HepG2 (cell line): Measurements from ENCODE around the gene JMJD6. TPM values are rescaled to one million over a fixed set of nuclear protein-coding genes. Genes with fewer than 3 reads are reported as not detected.

Source experiments
- CBX1 ChIP-seq: IDR thresholded peaks from one replicate; pipeline ENCODE4 v1.6.1; 2016; ENCODE audit warnings: antibody characterized with exemption, low read depth
- CEBPG ChIP-seq: IDR thresholded peaks from 2 replicates; pipeline ENCODE4 v1.6.1; 2016
- DR1 ChIP-seq: sonication (generic); formaldehyde crosslinking; IDR thresholded peaks from 2 replicates; pipeline ENCODE4 v1.8.0; 2021; ENCODE audit warnings: mild to moderate bottlenecking, missing genetic modification reagents, inconsistent platforms
- EHMT2 ChIP-seq: fragments of 200-600 bp; sonication (generic); IDR thresholded peaks from 2 replicates; pipeline ENCODE4 v1.7.0; 2017; ENCODE audit warnings: antibody characterized with exemption, low read depth, low read length, borderline replicate concordance
- NCOA1 ChIP-seq: sonication (generic); formaldehyde crosslinking; IDR thresholded peaks from 2 replicates; pipeline ENCODE4 v1.9.0; 2021; ENCODE audit warnings: missing genetic modification reagents
- PAF1 ChIP-seq: IDR thresholded peaks from 2 replicates; pipeline ENCODE4 v1.6.1; 2016; ENCODE audit warnings: missing genetic modification reagents, missing compliant biosample characterization
- PLRG1 ChIP-seq: fragments of 450-650 bp; conservative IDR thresholded peaks from 2 replicates; pipeline ENCODE4 v1.6.1; 2016
- SKI ChIP-seq: fragments of 450-650 bp; IDR thresholded peaks from one replicate; pipeline ENCODE4 v1.6.1; 2018; ENCODE audit warnings: mild to moderate bottlenecking; ENCODE audit not compliant: partially characterized antibody
- ZFP36L1 ChIP-seq: sonication (generic); formaldehyde crosslinking; IDR thresholded peaks from 2 replicates; pipeline ENCODE4 v1.8.0; 2022; ENCODE audit warnings: mild to moderate bottlenecking, missing genetic modification reagents, moderate library complexity
- ZFP90 ChIP-seq: sonication (generic); formaldehyde crosslinking; IDR thresholded peaks from 2 replicates; pipeline ENCODE4 v1.8.0; 2022; ENCODE audit warnings: missing genetic modification reagents, mild to moderate bottlenecking, inconsistent platforms, borderline replicate concordance
- ZMYM2 ChIP-seq: sonication (generic); formaldehyde crosslinking; IDR thresholded peaks from 2 replicates; pipeline ENCODE4 v1.8.0; 2022; ENCODE audit warnings: mild to moderate bottlenecking, missing genetic modification reagents
- ZNF232 ChIP-seq: sonication (generic); formaldehyde crosslinking; IDR thresholded peaks from 2 replicates; pipeline ENCODE4 v1.4.0; 2020; ENCODE audit warnings: missing genetic modification reagents, borderline replicate concordance
- ZNF235 ChIP-seq: sonication (generic); formaldehyde crosslinking; IDR thresholded peaks from 2 replicates; pipeline ENCODE4 v1.8.1; 2023; ENCODE audit warnings: mild to moderate bottlenecking, missing genetic modification reagents, borderline replicate concordance
- ZNF281 ChIP-seq: sonication (generic); formaldehyde crosslinking; IDR thresholded peaks from 2 replicates; pipeline ENCODE4 v1.4.0; 2020; ENCODE audit warnings: missing genetic modification reagents, borderline replicate concordance
- ZNF597 ChIP-seq: sonication (generic); formaldehyde crosslinking; IDR thresholded peaks from 2 replicates; pipeline ENCODE4 v1.5.0; 2020; ENCODE audit warnings: missing genetic modification reagents
- ZNF772 ChIP-seq: sonication (generic); formaldehyde crosslinking; IDR thresholded peaks from 2 replicates; pipeline ENCODE4 v1.5.0; 2020; ENCODE audit warnings: mild to moderate bottlenecking, missing genetic modification reagents
- ZSCAN22 ChIP-seq: sonication (generic); formaldehyde crosslinking; IDR thresholded peaks from 2 replicates; pipeline ENCODE4 v1.4.0; 2020; ENCODE audit warnings: mild to moderate bottlenecking, missing genetic modification reagents
- polyA plus RNA-seq, 8 experiments: library from polyadenylated mRNA; depleted of rRNA in 3 of 8; stranded (reverse) in 7 of 8; unstranded in 1 of 8; fragments of >200 nt; fragmentation: Illumina TruSeq in 4 of 8; extraction: Trizol in 4 of 8; gene quantifications; 2 replicates each; pipeline versions ENCODE4 v1.2.1 to v1.2.3, GENCODE V29; 2011 to 2016; ENCODE audit warnings: low read depth in 4 of 8, missing spikeins in 1 of 8, mixed read lengths in 1 of 8; ENCODE audit not compliant: insufficient read depth in 1 of 8
- total RNA-seq, 5 experiments: library from RNA; depleted of rRNA; stranded (reverse); fragments of >200 nt; fragmentation: Illumina TruSeq; extraction: Trizol; gene quantifications; 2 replicates each; pipeline ENCODE4 v1.2.3, GENCODE V29; 2016; ENCODE audit warnings: low read depth in 1 of 5
- TF ChIP-seq, protein P1 (sequence below): sonication (generic); formaldehyde crosslinking; IDR thresholded peaks from 2 replicates; pipeline ENCODE4 v1.4.0; 2020; ENCODE audit warnings: mild to moderate bottlenecking, missing genetic modification reagents
- TF ChIP-seq, protein P2 (sequence below): sonication (generic); formaldehyde crosslinking; IDR thresholded peaks from 2 replicates; pipeline ENCODE4 v1.8.0; 2022; ENCODE audit warnings: mild to moderate bottlenecking, missing genetic modification reagents, borderline replicate concordance
- TF ChIP-seq, protein P3 (sequence below): sonication (generic); formaldehyde crosslinking; IDR thresholded peaks from 2 replicates; pipeline ENCODE4 v1.5.1; 2020; ENCODE audit warnings: mild to moderate bottlenecking, moderate library complexity, missing genetic modification reagents

JMJD6 gene
- total and polyA plus RNA-seq, 2 of the 13 experiments (the other 11 are each of a cell fraction or from before 2014, with no cell fraction given) = 33.6 to 41.0 TPM

GRCh38 chr17:76700617-76701470, 25.6 kb downstream of the JMJD6 start (continued):
- TF ChIP-seq ZSCAN22 (CRISPR knock-in tag) (peak; percentile 52; the same call in 1 of the 2 replicates), PAF1 (no peak), SKI (peak; percentile 48), ZMYM2 (CRISPR knock-in tag) (no peak), EHMT2 (no peak), ZNF232 (peak; percentile 67; the same call in 1 of the 2 replicates), ZNF235 (CRISPR knock-in tag) (0 out of 2 replicates have a peak, but pooled peaks have one; percentile 92), NCOA1 (CRISPR knock-in tag) (no peak), PLRG1 (no peak), ZNF597 (CRISPR knock-in tag) (no peak), ZNF281 (CRISPR knock-in tag) (no peak; the same call in 1 of the 2 replicates), ZFP36L1 (CRISPR knock-in tag) (peak; percentile 44), CBX1 (peak; percentile 43), DR1 (no peak), ZNF772 (peak; percentile 57; the same call in 1 of the 2 replicates), CEBPG (CRISPR knock-in tag) (peak; percentile 65), ZFP90 (peak; percentile 69; the same call in 1 of the 2 replicates)
- TF ChIP-seq, protein P1, sequence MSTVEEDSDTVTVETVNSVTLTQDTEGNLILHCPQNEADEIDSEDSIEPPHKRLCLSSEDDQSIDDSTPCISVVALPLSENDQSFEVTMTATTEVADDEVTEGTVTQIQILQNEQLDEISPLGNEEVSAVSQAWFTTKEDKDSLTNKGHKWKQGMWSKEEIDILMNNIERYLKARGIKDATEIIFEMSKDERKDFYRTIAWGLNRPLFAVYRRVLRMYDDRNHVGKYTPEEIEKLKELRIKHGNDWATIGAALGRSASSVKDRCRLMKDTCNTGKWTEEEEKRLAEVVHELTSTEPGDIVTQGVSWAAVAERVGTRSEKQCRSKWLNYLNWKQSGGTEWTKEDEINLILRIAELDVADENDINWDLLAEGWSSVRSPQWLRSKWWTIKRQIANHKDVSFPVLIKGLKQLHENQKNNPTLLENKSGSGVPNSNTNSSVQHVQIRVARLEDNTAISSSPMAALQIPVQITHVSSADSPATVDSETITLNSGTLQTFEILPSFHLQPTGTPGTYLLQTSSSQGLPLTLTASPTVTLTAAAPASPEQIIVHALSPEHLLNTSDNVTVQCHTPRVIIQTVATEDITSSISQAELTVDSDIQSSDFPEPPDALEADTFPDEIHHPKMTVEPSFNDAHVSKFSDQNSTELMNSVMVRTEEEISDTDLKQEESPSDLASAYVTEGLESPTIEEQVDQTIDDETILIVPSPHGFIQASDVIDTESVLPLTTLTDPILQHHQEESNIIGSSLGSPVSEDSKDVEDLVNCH = no peak
- TF ChIP-seq, protein P2, sequence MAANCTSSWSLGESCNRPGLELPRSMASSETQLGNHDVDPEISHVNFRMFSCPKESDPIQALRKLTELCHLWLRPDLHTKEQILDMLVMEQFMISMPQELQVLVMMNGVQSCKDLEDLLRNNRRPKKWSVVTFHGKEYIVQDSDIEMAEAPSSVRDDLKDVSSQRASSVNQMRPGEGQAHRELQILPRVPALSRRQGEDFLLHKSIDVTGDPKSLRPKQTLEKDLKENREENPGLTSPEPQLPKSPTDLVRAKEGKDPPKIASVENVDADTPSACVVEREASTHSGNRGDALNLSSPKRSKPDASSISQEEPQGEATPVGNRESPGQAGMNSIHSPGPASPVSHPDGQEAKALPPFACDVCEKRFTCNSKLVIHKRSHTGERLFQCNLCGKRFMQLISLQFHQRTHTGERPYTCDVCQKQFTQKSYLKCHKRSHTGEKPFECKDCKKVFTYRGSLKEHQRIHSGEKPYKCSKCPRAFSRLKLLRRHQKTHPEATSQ (CRISPR knock-in tag) = no peak
- TF ChIP-seq, protein P3, sequence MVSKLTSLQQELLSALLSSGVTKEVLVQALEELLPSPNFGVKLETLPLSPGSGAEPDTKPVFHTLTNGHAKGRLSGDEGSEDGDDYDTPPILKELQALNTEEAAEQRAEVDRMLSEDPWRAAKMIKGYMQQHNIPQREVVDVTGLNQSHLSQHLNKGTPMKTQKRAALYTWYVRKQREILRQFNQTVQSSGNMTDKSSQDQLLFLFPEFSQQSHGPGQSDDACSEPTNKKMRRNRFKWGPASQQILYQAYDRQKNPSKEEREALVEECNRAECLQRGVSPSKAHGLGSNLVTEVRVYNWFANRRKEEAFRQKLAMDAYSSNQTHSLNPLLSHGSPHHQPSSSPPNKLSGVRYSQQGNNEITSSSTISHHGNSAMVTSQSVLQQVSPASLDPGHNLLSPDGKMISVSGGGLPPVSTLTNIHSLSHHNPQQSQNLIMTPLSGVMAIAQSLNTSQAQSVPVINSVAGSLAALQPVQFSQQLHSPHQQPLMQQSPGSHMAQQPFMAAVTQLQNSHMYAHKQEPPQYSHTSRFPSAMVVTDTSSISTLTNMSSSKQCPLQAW (CRISPR knock-in tag) = peak; percentile 73
